H1 (cell line): Measurements from ENCODE around the gene HSPA1A. TPM values are rescaled to one million over a fixed set of nuclear protein-coding genes. Genes with fewer than 3 reads are reported as not detected.

ENCODE experiments used
- CTCF ChIA-PET: fragments of 300-600 bp; sonication (Branson Sonifier 250); formaldehyde crosslinking; loops from one replicate; lab custom pipeline; 2021; ENCODE audit not compliant: partially characterized antibody; lab: Charles Lee
- POLR2A ChIA-PET: fragments of 300-600 bp; sonication (Branson Sonifier 250); formaldehyde crosslinking; loops from one replicate; lab custom pipeline; 2021; ENCODE audit warnings: inconsistent platforms; ENCODE audit not compliant: partially characterized antibody; lab: Charles Lee
- DNase-seq, 2 experiments: peaks; one replicate each; pipeline versions ENCODE4 v3.0.0 to v3.0.0-alpha.2; 2010 to 2022; ENCODE audit warnings: low spot score in 2 of 2, low read depth in 1 of 2, mixed read lengths in 1 of 2
- FAIRE-seq: peaks from 2 replicates; lab custom pipeline; 2011; peaks lifted over from hg19 to GRCh38; lab: Jason Lieb, UNC
- H2AFZ ChIP-seq: 2 replicates; pipeline ENCODE4 v1.8.1; 2012; ENCODE audit warnings: low read length, inconsistent platforms
- H2AK5ac ChIP-seq: 2 replicates; pipeline ENCODE4 v1.6.1; 2013; ENCODE audit warnings: low read depth, low read length
- H2BK120ac ChIP-seq: replicated peaks from 2 replicates; pipeline ENCODE3; 2013; ENCODE audit warnings: low read depth, low read length, inconsistent platforms
- H2BK12ac ChIP-seq: 2 replicates; pipeline ENCODE4 v1.6.1; 2013; ENCODE audit warnings: low read depth, low read length
- H2BK15ac ChIP-seq: 2 replicates; pipeline ENCODE4 v1.6.1; 2013; ENCODE audit warnings: low read length
- H2BK20ac ChIP-seq: 2 replicates; pipeline ENCODE4 v1.6.1; 2013; ENCODE audit warnings: low read length
- H2BK5ac ChIP-seq: 2 replicates; pipeline ENCODE4 v1.6.1; 2013; ENCODE audit warnings: low read depth, low read length
- H3K14ac ChIP-seq: 2 replicates; pipeline ENCODE4 v1.6.1; 2013; ENCODE audit warnings: inconsistent platforms; ENCODE audit not compliant: insufficient read length
- H3K18ac ChIP-seq: 2 replicates; pipeline ENCODE4 v1.6.1; 2013; ENCODE audit warnings: low read length; ENCODE audit errors: extremely low read depth
- H3K23ac ChIP-seq: 2 replicates; pipeline ENCODE4 v1.6.1; 2013; ENCODE audit warnings: inconsistent platforms; ENCODE audit not compliant: insufficient read length
- H3K23me2 ChIP-seq: 2 replicates; pipeline ENCODE4 v1.6.1; 2013; ENCODE audit warnings: low read depth, low read length
- H3K27ac ChIP-seq: 2 replicates; pipeline ENCODE4 v1.6.1; 2011; ENCODE audit warnings: low read depth, low read length, inconsistent platforms
- H3K27me3 ChIP-seq, 4 experiments: replicated peaks in 1 of 4; 1 replicate in 1 of 4; 2 replicates in 3 of 4; pipeline versions ENCODE4 v1.6.1 to v1.8.1; 2011 to 2013; ENCODE audit warnings: low read length in 3 of 4, mild to moderate bottlenecking in 3 of 4, inconsistent platforms in 2 of 4, mixed read lengths in 2 of 4, moderate library complexity in 1 of 4; ENCODE audit not compliant: control insufficient read depth in 3 of 4, insufficient read depth in 3 of 4; ENCODE audit errors: extremely low read depth in 1 of 4
- H3K36me3 ChIP-seq, 4 experiments: 2 replicates each; pipeline versions ENCODE4 v1.6.1 to v1.8.1; 2011 to 2013; ENCODE audit warnings: mild to moderate bottlenecking in 4 of 4, low read length in 3 of 4, moderate library complexity in 2 of 4, control low read depth in 1 of 4, inconsistent platforms in 1 of 4; ENCODE audit not compliant: insufficient read depth in 4 of 4, control insufficient read depth in 2 of 4
- H3K4ac ChIP-seq: replicated peaks from 2 replicates; pipeline ENCODE3; 2013; ENCODE audit warnings: low read length, low read depth, mixed read lengths, inconsistent platforms; ENCODE audit not compliant: insufficient read length
- H3K4me1 ChIP-seq, 4 experiments: replicated peaks in 1 of 4; 1 replicate in 1 of 4; 2 replicates in 3 of 4; pipeline versions ENCODE4 v1.6.1 to v1.8.1; 2011 to 2013; ENCODE audit warnings: low read length in 3 of 4, inconsistent platforms in 2 of 4, mixed read lengths in 1 of 4; ENCODE audit not compliant: insufficient read depth in 4 of 4, control insufficient read depth in 3 of 4
- H3K4me2 ChIP-seq, 2 experiments: 2 replicates each; pipeline versions ENCODE4 v1.6.1 to v1.8.1; 2011 to 2013; ENCODE audit warnings: low read depth in 2 of 2, low read length in 2 of 2, control low read depth in 1 of 2, inconsistent platforms in 1 of 2, mild to moderate bottlenecking in 1 of 2; ENCODE audit not compliant: insufficient read depth in 1 of 2
- H3K4me3 ChIP-seq, 4 experiments: fragments of 200-600, 300-600 bp in 1 of 4; sonication (generic), shearing (Covaris generic), sonication (Bioruptor Twin) in 1 of 4; 2 replicates each; pipeline versions ENCODE4 v1.5.1 to v1.8.1; 2011 to 2016; ENCODE audit warnings: low read length in 4 of 4, low read depth in 3 of 4, control low read depth in 2 of 4, inconsistent platforms in 2 of 4, mild to moderate bottlenecking in 2 of 4, mixed read lengths in 1 of 4, moderate library complexity in 1 of 4; ENCODE audit not compliant: insufficient read depth in 2 of 4; ENCODE audit errors: extremely low read depth in 1 of 4
- H3K56ac ChIP-seq: replicated peaks from 2 replicates; pipeline ENCODE3; 2013; ENCODE audit warnings: low read depth, mild to moderate bottlenecking, mixed read lengths, low read length, inconsistent platforms; ENCODE audit not compliant: insufficient read length
- H3K79me1 ChIP-seq: 2 replicates; pipeline ENCODE4 v1.6.1; 2013; ENCODE audit warnings: low read depth, low read length, control low read depth
- H3K79me2 ChIP-seq, 2 experiments: 2 replicates each; pipeline versions ENCODE4 v1.6.1 to v1.8.1; 2012 to 2013; ENCODE audit warnings: low read length in 2 of 2, mild to moderate bottlenecking in 2 of 2, inconsistent platforms in 1 of 2; ENCODE audit not compliant: insufficient read depth in 2 of 2, control insufficient read depth in 1 of 2
- H3K9ac ChIP-seq, 4 experiments: replicated peaks in 1 of 4; 1 replicate in 1 of 4; 2 replicates in 3 of 4; pipeline versions ENCODE4 v1.6.1 to v1.8.1; 2011 to 2013; ENCODE audit warnings: low read depth in 3 of 4, low read length in 3 of 4, control low read depth in 2 of 4, mild to moderate bottlenecking in 2 of 4, moderate library complexity in 2 of 4, inconsistent platforms in 1 of 4; ENCODE audit errors: extremely low read depth in 1 of 4
- H3K9me3 ChIP-seq, 2 experiments: 2 replicates each; pipeline versions ENCODE4 v1.6.1 to v1.8.1; 2012 to 2013; ENCODE audit warnings: mild to moderate bottlenecking in 2 of 2, moderate library complexity in 2 of 2, control low read depth in 1 of 2, inconsistent platforms in 1 of 2, low read depth in 1 of 2, low read length in 1 of 2, mixed read lengths in 1 of 2; ENCODE audit not compliant: insufficient read depth in 2 of 2
- H4K20me1 ChIP-seq, 2 experiments: replicated peaks in 1 of 2; 2 replicates each; pipeline versions ENCODE3 to v1.8.1; 2011 to 2013; ENCODE audit warnings: inconsistent platforms in 2 of 2, low read length in 2 of 2, mild to moderate bottlenecking in 1 of 2; ENCODE audit not compliant: insufficient read depth in 2 of 2, control insufficient read depth in 1 of 2
- H4K5ac ChIP-seq: 2 replicates; pipeline ENCODE4 v1.6.1; 2013; ENCODE audit warnings: low read length, low read depth, mixed read lengths, inconsistent platforms; ENCODE audit not compliant: insufficient read length
- H4K8ac ChIP-seq: 2 replicates; pipeline ENCODE4 v1.8.0; 2013; ENCODE audit warnings: mild to moderate bottlenecking, moderate library complexity, low read length, inconsistent platforms; ENCODE audit not compliant: insufficient read depth; ENCODE audit errors: extremely low read depth
- H4K91ac ChIP-seq: replicated peaks from 2 replicates; pipeline ENCODE3; 2013; ENCODE audit warnings: low read length, mixed read lengths, inconsistent platforms; ENCODE audit not compliant: insufficient read length
- CBX5 ChIP-seq: fragments of 300-800, 300-1000 bp; sonication (generic); IDR thresholded peaks from 2 replicates; pipeline ENCODE4 v1.7.1; 2016; ENCODE audit warnings: antibody characterized with exemption, low read length, low read depth
- CTCF ChIP-seq, 3 experiments: IDR thresholded peaks; 1 replicate in 2 of 3; 2 replicates in 1 of 3; pipeline versions ENCODE4 v1.5.1 to v1.6.1; 2011; ENCODE audit warnings: low read length in 3 of 3, mild to moderate bottlenecking in 3 of 3, inconsistent platforms in 2 of 3, low read depth in 1 of 3, moderate library complexity in 1 of 3; ENCODE audit not compliant: insufficient read depth in 1 of 3; ENCODE audit errors: control extremely low read depth in 1 of 3
- EGR1 ChIP-seq: IDR thresholded peaks from 2 replicates; pipeline ENCODE4 v1.6.1; 2011; ENCODE audit warnings: low read depth, low read length, borderline replicate concordance
- KDM4A ChIP-seq: IDR thresholded peaks from one replicate; pipeline ENCODE4 v1.7.1; 2012; ENCODE audit warnings: low read depth, mild to moderate bottlenecking, moderate library complexity, low read length, inconsistent platforms; ENCODE audit not compliant: severe bottlenecking
- NANOG ChIP-seq: IDR thresholded peaks from 2 replicates; pipeline ENCODE4 v1.6.1; 2011; ENCODE audit warnings: low read length, low read depth, mild to moderate bottlenecking, inconsistent platforms; ENCODE audit not compliant: insufficient read depth, poor library complexity, severe bottlenecking
- PHF8 ChIP-seq: fragments of 200-600 bp; sonication (generic); conservative IDR thresholded peaks from 2 replicates; pipeline ENCODE4 v1.7.1; 2012; ENCODE audit warnings: low read depth, mild to moderate bottlenecking, inconsistent platforms, low read length, moderate library complexity
- POLR2AphosphoS5 ChIP-seq: IDR thresholded peaks from 2 replicates; pipeline ENCODE4 v1.6.1; 2011; ENCODE audit warnings: low read depth, low read length
- RAD21 ChIP-seq, 2 experiments: IDR thresholded peaks in 1 of 2; conservative IDR thresholded peaks in 1 of 2; 2 replicates each; pipeline ENCODE4 v1.6.1; 2011; ENCODE audit warnings: low read depth in 2 of 2, low read length in 2 of 2, improper control_type of control experiment in 1 of 2, inconsistent platforms in 1 of 2, mild to moderate bottlenecking in 1 of 2, moderate library complexity in 1 of 2
- TBP ChIP-seq: IDR thresholded peaks from 2 replicates; pipeline ENCODE4 v1.6.1; 2011; ENCODE audit warnings: low read depth, low read length, improper control_type of control experiment
- WGBS, 2 experiments: shearing (Covaris generic) in 1 of 2; methylation state at CpG; one replicate each; pipeline versions ENCODE4 v1.1.6 to v1.1.7; 2013 to 2015; ENCODE audit warnings: low lambda C conversion rate in 2 of 2, mixed read lengths in 2 of 2, inconsistent platforms in 1 of 2, low coverage in 1 of 2, missing lambda C conversion rate in 1 of 2; ENCODE audit not compliant: insufficient replicate concordance in 2 of 2, insufficient coverage in 1 of 2, insufficient read length in 1 of 2; ENCODE audit errors: extremely low coverage in 1 of 2, missing lambda C conversion rate in 1 of 2; 5-methylcytosine and 5-hydroxymethylcytosine counted together
- polyA plus RNA-seq, 7 experiments: library from polyadenylated mRNA; depleted of rRNA in 3 of 7; stranded (reverse) in 5 of 7; unstranded in 2 of 7; fragments of >200 nt in 5 of 7; fragments of 200-250 nt in 2 of 7; gene quantifications; 1 replicate in 5 of 7; 2 replicates in 1 of 7; 4 replicates in 1 of 7; pipeline versions ENCODE4 v1.2.1 to v1.2.3, GENCODE V29; 2011 to 2013; ENCODE audit warnings: missing spikeins in 2 of 7, mixed read lengths in 2 of 7
- total RNA-seq: library from RNA; stranded (reverse); fragmentation: NEBNext Ultra II Directional; extraction: Animal tissue kit (Norgen Biotek cat#: 25700); gene quantifications from 2 replicates; pipeline ENCODE4 v1.2.1, GENCODE V29; 2021

The HSPA1A gene
- total and polyA plus RNA-seq, 2 of the 8 experiments (the other 6 are each of a cell fraction or from before 2014, with no cell fraction given) = 40.7 to 54.0 TPM

- Histone ChIP-seq H2AFZ (no peak overlapping the region), H3K18ac (no peak overlapping the region), H3K56ac (no peak overlapping the region), H4K8ac (no peak overlapping the region), H2AK5ac (no peak overlapping the region), H4K20me1 (no peaks in the 10 kb centered on the region), H2BK120ac (no peak overlapping the region), H3K4me2 (no peak overlapping the region; a peak in 1 of 4 replicates), H2BK20ac (no peak overlapping the region), H3K36me3 (peaks cover 0 to 6% (median 0%) of the 10 kb centered on the region in 4 experiments; a peak in 3 of 8 replicates), H3K27me3 (no peaks in the 10 kb centered on the region), H2BK12ac (no peak overlapping the region), H3K4ac (no peak overlapping the region), H3K4me1 (peaks cover 0 to 11% (median under 1%) of the 10 kb centered on the region in 4 experiments; a peak in 4 of 7 replicates), H3K79me2 (no peaks in the 10 kb centered on the region), H3K23ac (no peak overlapping the region), H3K14ac (no peak overlapping the region), H3K79me1 (no peaks in the 10 kb centered on the region), H4K5ac (no peak overlapping the region), H3K9me3 (no peaks in the 10 kb centered on the region), H3K23me2 (peaks cover 3% of the 10 kb centered on the region; the same call in 1 of the 2 replicates), H2BK5ac (no peak overlapping the region), H2BK15ac (0 out of 2 replicates have a peak overlapping the region, but pooled peaks have one; percentile 72), H3K9ac (no peak overlapping the region), H3K4me3 (no peak overlapping the region), H3K27ac (no peak overlapping the region), H4K91ac (no peak overlapping the region)
- ChIA-PET POLR2A (interaction anchor here (1.1 to 1.9 kb wide), 12 partner anchors 8 to 107 kb away, joined by 3 to 10 read pairs (median 6); partner anchors contain the start of genes C6orf47, CLIC1, DDAH2 and GPANK1), CTCF (interaction anchor here (0.9 to 14.4 kb wide), 7 partner anchors 8 to 156 kb away, joined by 3 to 228 read pairs (median 6); partner anchors contain the start of genes CLIC1, LY6G6C, LY6G6D and MSH5)
- FAIRE-seq (no peak), DNase-seq (no peak)
- 93% methylated on average over 6 of the region's 6 CpGs; no CpG with 5 or more reads in 1 of the 2 experiments for whole genome bisulfite sequencing, 2 experiments
- TF ChIP-seq NANOG (no peak), CTCF (IDR thresholded peaks at IDR 0.05; ENCODE audit: control extremely low read depth in 1 of 3, insufficient read depth in 1 of 3, low read depth in 1 of 3, low read length in 3 of 3) (no peak), POLR2AphosphoS5 (no peak), KDM4A (no peak), PHF8 (no peak), EGR1 (no peak), CBX5 (no peak), RAD21 (IDR thresholded peaks at IDR 0.05 in 1 of 2, conservative IDR thresholded peaks at IDR 0.05 in 1 of 2; ENCODE audit: low read depth in 2 of 2, low read length in 2 of 2) (no peak), TBP (no peak)
Measured at GRCh38 chr6:31767096-31767645, 48.2 kb upstream of the HSPA1A start.
